ENCODE results near the gene RACK1. TPM values are rescaled to one million over a fixed set of nuclear protein-coding genes. Genes with fewer than 3 reads are reported as not detected.

Gene RACK1
- total and polyA plus RNA-seq, 2 of the 8 experiments (the other 6 are each of a cell fraction or from before 2014, with no cell fraction given): 2,589 to 7,971 TPM

DNA sequence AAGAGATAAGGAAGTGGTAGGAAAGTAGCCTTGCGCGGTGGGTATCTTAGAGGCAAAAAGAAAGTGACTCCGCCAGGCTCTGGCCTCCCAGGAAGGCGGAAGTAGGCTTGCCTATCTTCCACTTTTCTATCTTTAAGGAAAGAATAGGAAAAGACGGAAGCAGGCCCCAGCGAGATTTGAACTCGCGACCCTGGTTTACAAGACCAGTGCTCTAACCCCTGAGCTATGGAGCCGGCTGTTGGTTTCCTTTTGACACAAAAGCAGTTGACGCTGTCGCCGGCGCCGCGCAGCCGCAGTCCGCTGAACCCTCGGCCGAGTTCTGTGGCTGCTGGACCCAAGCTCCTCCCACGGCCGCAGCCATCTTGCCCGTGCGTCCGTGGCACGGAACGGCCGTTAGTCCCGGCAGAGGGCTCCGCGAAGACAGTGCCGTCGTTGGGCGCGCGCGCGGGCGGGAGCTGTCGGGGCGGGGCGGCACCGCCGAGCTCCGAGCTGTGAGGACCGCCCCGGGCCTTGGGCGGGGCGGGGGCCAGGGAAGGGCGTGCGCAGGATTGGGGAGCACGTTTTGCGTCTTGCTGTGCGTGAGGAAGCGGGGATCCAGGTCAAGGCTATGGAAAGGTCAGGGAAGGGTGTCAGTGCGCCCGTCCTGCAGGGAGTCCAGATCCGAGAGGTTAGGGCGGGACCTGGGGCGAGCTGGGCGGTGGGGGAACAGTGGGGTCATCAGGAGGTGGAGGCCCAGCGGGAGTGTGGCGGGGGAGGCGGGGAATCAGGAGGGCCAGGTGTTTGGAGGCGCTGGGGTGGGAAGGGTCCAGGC, 52.0 kb downstream of the RACK1 start (continued):
- no peak for TF ChIP-seq USF2 (IDR thresholded peaks at IDR 0.05; ENCODE audit: low read length)
- no peak for TF ChIP-seq BRCA1 (IDR thresholded peaks at IDR 0.05; ENCODE audit: low read depth, low read length)
- TF ChIP-seq SIX5 (IDR thresholded peaks at IDR 0.05; ENCODE audit: low read depth, low read length): no peak
- no peak for TF ChIP-seq GABPA (IDR thresholded peaks at IDR 0.05; ENCODE audit: borderline replicate concordance, insufficient read depth, low read length)
- no peak for TF ChIP-seq SP2 (IDR thresholded peaks at IDR 0.05; ENCODE audit: low read length)
- peak; percentile 44; the same call in 1 of the 2 replicates for TF ChIP-seq CREB1 (IDR thresholded peaks at IDR 0.05)
- TF ChIP-seq CBX8 (IDR thresholded peaks at IDR 0.05; ENCODE audit: borderline replicate concordance, low read depth, low read length): no peak
- peak; percentile 95 for TF ChIP-seq YY1 (IDR thresholded peaks at IDR 0.05; ENCODE audit: low read depth, low read length)
- no peak for TF ChIP-seq CHD7 (IDR thresholded peaks at IDR 0.05; ENCODE audit: insufficient replicate concordance, low read length)
